Posterior cingulate gyrus (tissue), 11 donors: ENCODE measurements around the gene POLA1.

Experiments
- DNase-seq, 10 donors: peaks; one replicate each; pipeline versions ENCODE4 v3.0.0 to v3.0.0-alpha.2; 2020 to 2021; ENCODE audit warnings: mixed read lengths in 3 of 10
- intact Hi-C: fragments of 100-400 bp; cut with DNase I; formaldehyde crosslinking; loops from one replicate; pipeline ENCODE4 v1.15.1; 2023

The POLA1 gene

DNA sequence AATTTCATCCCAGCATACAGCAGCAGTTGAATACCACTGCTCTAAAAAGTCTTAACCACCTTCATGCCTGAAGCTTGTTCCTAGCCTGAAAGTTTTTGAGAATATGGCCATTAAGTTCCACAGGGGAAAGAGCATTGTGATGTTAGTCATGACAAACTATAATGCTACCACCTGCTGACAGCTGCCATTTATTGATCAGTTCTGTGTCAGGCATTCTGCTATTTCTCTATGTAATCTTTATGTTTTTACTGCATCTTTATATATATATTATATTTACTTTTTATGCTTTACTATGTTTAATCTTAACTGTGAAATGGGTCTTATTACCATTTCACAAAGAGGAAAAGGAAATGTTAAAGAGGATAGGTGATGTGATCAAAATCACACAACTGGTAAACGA is 268.1 kb downstream of the POLA1 start:
- no peak for DNase-seq
- intact Hi-C loops: no loop called here

DNA sequence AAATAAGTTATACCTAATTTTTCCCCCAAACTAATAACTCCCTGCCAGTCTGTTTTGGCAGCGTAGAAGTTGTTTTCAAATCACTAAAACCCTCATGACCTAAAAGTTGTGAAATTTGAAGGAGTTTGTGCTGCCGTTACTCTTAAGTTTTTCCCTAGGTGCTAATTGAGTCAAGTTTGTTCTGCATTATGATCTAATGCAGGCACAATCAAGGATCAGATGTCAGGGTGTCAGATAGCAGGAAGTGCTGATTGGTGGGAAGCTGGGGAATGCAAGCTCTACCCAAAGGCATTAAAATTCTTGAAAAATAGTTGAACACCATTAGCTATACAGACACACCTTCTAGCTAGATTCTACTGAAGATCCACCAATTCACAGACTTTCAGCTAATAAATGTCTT is 270.1 kb downstream of the POLA1 start:
- no peak for DNase-seq
- intact Hi-C loops: no loop called here

DNA sequence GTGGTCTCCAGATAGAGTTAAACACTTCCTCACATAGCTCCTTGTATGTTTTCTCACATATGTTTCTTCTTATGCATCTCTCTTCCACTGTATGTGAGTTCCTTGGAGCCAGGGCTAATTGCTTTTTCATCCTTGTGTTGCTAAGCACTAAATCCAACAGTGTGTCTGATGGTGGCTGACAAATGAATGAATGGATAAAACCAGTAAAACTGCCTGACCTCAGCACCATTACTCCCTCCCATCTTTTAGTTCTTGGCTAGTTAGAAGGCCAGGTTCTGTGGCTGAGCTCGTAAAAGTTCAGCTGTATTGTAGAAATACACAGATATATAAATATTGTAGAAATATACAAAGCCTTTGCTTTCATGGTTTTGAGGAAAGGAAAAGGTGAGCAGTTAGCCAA is 271.7 kb downstream of the POLA1 start:
- intact Hi-C loops: no loop called here
- no peak for DNase-seq

DNA sequence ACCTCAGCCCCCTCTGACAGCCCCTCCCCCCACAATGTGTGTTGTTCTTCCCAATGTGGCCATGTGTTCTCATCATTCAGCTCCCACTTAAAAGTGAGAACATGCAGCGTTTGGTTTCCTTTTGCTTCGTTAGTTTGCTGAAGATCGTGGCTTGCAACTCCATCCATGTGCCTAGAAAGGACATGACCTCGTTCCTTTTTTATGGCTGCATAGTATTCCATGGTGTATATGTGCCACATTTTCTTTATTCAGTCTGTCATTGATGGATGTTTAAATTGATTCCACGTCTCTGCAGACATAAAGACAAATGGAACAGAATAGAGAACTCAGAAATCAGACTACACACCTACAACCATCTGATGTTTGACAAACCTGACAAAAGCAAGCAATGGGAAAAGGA is 276.1 kb downstream of the POLA1 start:
- no peak for DNase-seq
- intact Hi-C loops: no loop called here

DNA sequence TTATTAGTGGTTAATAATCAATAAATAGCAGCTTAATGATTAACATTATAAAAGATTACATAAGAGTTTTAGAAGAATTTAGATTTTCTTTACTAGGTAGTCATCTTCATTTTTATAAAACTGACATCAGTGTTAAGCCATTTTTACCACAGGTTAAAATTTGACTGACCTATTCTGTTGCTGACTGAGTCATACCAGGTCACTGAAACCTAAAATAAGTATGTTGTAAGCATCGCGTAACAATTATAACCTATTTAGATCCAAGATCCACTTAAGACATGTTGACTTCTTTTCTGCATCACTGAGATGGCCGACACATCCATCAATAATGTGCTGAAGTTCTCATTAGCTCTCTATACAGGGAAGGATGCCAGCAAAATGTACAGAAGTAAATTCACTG is 285.4 kb downstream of the POLA1 start:
- DNase-seq: no peak
- intact Hi-C loops: no loop called here

DNA sequence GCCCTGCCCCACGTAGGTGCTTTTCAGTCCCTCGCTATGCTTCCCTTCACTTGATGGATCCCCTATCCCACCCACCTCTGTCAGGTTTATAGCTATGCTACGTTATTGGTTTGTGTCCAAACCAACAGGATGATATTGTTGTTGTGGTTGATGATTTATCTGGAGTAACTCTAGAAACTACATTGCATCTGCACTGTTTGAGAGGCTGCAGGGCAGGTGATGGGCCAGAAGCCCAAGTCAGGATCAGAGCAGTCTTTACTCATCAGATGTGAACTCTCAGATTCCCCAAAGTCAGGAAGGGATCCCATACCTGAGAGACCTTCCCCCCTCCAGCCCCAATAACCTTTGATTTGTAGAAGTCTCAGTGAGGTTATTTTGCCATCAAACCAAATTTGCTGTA is 287.3 kb downstream of the POLA1 start:
- intact Hi-C loops: no loop called here
- DNase-seq: no peak

DNA sequence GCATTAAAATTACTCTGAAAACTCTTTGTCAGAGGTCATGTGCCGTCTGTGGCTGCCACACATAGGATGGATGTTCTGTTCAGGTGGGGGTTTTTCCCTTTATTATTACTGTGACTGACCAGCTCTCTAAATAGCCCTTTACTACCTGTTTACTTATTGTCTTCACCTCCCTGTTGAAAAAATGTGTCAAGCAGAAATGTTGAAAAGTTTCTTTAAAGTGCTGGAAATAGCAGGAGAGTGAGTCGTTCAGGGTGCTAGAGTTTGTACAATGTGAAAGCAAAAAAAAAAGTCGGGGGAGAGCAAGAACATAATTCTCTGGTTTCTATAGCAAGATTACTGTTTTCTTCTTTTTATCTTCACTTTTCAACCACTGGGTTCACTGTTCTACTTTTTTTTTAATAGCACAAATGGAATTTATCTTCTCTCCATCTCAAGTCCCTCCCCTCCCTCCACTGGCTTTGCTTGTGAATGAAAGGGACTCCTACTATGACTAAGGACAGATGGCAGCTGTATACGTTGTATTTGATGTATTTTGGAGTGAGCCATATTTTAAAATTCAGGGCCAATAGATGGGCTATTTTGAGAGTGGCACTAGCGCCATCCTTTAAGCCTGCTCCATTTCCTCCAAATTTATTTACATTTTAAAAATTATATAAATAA is 288.7 kb downstream of the POLA1 start:
- no peak for DNase-seq
- intact Hi-C loops: no loop called here

DNA sequence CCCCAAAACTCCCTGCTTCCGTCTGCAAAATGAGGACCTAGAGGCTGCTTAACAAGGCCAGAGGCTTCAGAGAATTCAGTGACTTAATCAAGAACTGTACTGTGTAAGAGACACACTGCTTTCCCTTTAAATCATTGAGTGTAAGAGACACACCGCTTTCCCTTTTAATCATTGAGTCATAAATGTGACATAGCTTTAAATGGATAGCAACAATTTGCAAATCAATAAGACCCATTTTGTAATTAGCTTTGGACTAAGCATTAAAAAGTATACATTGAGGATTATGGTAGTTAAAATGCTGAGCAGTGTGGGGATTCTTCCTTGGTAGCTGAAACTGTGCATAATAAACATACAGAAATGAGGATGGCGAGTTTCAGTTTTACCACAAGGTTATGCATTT is 290.2 kb downstream of the POLA1 start:
- DNase-seq: no peak
- intact Hi-C loops: no loop called here

DNA sequence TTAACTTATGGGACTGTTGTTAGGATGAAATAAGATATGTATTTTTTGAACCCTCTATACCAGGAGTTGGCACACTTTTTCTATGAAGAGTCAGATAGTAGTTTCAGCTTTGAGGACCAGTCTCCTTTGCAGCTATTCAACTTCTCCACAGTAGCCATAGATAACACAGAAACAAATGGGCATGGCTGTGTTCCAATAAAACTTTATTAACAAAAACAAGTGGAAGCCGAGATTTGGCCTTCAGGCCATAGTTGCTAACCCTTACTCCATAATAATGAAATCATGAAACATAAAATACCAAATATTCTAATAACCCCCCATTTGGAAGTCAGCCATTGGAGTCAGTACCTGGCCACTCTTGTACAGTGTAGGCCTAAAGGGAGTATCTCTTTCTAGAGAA is 291.4 kb downstream of the POLA1 start:
- DNase-seq: no peak
- intact Hi-C loops: no loop called here

DNA sequence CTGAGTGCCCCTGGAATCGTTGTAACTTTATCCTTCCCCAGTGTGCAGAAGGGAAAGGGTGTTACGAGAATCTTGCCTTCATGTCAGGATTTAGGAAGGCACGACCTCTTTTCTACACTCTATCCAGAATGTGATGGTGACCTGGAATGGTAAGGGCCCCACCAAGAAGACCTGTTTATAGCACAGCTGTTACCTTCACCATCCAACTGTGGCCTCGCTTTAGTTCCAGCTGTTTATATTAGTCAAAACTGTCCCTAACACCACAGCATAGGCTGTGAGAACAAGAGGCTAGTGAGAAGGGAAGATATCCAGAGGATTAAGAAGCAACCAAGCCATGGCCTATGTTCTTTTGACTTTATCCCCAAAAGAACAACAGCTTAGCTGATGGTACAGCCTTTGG is 294.0 kb downstream of the POLA1 start:
- no peak for DNase-seq

DNA sequence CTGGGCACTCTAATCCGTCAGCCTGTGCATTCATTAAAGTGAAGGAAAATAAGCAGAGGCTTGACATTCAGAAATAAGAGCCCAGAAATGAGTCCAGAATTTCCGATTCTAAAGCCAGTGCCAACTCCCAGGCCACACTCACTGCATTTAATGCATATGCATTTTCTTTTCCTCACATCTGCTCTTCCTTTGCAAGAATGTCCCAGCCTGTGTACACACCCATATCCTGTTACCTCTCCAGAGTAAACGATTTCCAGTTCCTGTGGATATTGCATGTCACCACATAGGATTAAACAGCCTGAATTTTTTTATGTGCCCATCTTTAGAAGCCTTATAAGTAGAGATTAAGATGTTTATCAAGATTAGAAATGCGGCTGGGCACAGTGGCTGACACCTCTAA is 294.6 kb downstream of the POLA1 start:
- intact Hi-C loops: no loop called here

More for the DNA sequence above, 294.0 kb downstream of the POLA1 start:
- intact Hi-C loops: no loop called here

DNA sequence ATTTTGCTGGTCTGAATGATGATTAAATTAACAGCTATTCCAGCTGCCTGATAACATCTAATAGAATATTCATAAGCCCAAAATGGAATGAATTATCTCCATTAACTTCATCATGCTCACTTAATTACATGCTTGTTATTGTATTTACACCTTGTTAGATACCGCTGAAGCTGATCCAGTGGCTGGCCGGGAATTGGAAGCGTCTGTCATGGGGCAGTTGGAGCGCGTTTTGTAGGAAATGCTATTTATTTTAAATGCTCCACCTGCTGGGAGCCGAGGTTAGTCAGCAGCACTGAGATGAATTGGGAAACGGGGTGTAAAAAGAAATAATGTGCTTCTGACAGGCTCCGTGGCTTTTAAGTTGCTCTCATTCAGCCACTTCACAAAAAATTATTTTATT is 296.8 kb downstream of the POLA1 start:
- intact Hi-C loops: no loop called here
- DNase-seq: no peak

More for the DNA sequence above, 294.6 kb downstream of the POLA1 start:
- DNase-seq: no peak

DNA sequence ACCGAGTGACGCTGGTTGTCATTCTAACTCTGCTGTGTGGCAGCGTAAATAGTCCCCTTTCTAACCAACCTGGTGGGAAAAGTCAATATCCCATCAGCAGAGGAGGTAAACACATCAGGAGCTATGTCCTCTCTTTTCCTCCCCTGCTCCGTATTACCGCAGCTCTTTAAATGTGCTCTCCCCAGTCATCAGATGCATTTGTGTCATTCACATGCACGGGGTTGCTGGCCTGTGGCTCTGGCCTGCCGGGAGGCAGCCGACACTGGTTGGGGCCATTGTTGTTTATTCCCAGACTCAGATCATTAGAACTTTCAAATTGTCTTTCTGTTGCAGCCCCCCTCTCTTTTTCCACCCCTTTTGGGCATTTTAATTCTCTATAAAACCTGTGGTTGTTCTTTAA is 300.2 kb downstream of the POLA1 start:
- no peak for DNase-seq
- intact Hi-C loops: no loop called here

DNA sequence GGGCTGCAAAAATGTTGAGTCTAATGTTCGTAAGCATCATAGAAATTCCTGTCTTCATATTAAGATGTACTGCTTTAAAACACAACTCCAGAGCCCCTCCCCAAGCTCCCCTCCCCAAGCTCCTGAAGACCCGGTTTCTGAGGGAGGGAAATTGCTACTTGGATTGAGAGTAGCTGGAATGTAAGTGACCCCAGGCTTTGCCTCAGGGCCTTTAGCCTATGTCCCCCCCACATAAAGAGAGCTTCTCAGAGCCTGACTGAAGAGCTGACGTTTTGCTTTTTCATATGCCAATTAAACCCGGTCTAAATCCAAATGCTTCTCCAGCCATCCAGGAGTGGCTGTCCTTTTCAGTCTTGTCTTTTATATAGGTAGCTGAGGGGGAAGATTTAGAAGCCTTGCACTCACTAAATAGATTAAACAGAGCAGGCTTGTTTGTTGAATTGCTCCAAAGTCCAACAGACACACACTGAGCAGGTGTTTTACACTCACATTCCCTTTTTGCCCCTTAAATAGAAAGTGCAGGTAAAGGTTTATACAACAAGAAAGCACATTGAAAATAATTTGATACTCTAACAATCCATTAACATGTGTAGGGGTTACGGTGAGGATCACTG is 302.5 kb downstream of the POLA1 start:
- no peak for DNase-seq
- intact Hi-C loops: no loop called here

DNA sequence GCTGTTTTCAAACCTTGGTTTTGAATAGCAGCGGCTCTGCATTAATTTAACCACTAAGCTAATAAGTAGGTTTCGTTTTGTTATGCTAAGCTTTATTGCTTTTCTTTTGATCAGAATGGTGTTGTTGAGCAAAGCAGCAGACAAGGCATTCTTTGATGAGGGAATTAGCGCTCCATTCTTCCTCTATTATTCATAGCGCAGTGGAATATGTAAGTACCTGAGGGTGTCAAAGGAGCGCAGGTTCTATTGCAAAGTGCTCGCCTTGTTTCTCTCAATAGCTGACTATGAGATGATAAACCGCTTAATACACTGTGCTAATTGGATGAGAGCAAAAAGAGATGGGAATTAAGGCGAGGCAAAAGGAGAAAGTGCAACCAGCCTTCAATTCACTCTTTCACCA is 305.8 kb downstream of the POLA1 start:
- intact Hi-C loops: no loop called here
- DNase-seq: no peak

DNA sequence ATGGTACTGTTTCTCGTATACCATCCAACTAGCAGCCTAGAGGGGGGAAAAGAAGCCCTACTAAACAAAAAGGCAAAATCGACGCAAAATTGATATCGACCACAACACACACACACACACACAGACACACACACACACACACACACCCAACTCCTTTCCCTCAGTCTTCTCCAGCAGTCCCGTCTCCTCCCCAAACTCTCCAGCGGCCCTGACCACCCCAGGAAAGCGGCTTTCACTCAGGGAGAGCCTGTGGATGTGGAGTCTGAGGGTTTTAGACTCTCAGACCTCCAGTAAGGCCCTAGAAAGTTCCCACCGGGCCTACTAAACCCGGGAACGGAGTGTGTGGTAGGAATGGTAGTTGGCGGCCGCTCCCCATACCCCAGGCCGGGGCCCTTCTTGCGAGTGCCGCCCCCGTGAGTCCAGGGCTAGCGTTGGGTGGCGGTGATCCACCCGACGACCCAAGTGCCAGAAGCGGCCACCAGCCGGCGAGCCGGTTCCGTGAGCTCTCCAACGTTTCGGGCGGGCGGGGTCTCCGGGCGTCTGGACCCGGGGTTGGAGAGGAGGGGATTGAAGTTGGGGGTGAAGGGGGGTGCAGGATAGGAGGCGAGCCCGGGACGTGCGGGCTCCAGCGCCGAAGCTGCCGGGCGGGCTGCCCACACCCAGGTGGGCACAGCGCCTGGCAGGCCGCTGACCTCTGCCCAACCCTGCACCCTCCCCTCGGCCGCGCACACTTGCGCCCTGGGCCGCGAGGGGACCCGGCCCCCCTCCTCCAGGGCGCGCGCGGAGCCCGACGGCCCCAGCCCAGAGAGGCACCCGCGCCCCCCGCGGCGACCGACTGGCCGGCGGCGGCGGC is 308.3 kb downstream of the POLA1 start:
- intact Hi-C loops: no loop called here
- DNase-seq: no peak

DNA sequence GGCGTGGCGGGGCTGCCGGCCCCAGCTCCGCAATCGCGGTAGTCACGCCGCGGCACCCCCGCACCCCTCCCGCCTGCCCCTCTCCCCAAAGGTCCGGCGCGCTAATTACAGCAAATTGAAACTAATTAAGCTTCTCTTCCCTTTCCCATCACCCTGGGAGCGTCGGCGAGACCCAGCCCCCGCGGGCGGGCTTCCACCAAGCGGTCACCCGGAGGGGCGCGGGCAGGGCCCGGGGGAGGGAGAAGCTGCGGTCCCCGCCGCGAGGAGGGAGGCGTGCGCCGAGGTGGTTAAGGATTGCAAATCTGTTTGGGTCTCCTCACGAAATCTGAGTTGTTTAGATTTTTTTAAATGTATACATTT is 308.9 kb downstream of the POLA1 start:
- intact Hi-C loops: no loop called here
- no peak for DNase-seq

DNA sequence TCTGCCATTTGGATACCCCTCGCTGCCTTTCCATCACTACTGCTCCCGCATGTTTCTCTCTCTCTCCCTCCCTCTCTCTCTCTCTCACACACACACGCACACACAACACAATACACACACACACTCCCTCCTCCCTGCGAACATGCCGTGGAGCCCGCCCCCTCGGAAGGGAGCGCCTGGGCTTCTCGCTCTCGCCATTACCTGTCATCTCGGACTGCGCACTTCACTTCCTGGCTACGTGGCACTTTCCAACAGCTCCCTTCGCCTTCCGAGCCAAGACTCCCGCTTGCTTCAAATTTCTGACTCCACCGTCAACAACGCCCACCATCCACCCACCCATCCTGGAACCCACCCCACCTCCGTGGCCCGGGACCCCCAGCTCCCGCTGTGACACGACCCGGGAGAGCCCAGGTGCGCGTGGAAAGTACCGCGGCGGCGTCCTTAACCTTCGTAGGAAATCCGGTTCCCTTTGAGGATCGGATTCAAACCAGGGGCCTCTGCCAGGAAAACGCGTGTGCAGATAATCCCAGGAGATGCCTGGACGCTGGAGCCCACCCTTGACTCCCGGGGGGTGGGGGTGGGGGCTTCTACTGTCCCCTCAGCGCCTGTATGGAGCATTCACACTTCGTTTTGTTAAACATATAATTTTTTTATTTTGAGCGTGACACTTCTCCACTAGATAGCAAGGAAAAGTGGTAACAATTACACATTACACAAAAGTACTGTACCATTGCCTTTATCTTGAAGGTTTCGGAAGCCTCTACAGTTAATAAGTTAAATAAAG is 309.5 kb downstream of the POLA1 start:
- DNase-seq: no peak
- intact Hi-C loops: no loop called here

DNA sequence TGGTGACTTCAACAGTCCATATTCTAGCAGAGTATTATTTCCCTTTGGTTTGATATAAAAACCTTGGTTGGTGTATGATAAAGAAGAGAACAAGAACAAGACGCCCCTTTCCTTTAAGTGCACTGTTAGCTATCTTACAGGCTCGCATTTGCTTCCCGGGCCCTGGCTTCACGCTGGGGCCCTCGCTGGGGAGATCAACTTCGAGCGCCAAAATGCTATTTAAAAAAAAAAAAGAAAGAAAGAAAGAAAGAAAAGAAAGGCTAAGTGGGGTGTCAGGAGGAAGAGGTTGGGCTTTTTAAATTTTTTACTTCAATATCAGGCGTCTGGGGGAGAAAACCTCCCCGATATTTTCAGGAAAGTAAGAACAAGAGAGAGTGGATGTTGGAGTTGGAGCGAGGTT is 310.3 kb downstream of the POLA1 start:
- intact Hi-C loops: no loop called here
- no peak for DNase-seq

DNA sequence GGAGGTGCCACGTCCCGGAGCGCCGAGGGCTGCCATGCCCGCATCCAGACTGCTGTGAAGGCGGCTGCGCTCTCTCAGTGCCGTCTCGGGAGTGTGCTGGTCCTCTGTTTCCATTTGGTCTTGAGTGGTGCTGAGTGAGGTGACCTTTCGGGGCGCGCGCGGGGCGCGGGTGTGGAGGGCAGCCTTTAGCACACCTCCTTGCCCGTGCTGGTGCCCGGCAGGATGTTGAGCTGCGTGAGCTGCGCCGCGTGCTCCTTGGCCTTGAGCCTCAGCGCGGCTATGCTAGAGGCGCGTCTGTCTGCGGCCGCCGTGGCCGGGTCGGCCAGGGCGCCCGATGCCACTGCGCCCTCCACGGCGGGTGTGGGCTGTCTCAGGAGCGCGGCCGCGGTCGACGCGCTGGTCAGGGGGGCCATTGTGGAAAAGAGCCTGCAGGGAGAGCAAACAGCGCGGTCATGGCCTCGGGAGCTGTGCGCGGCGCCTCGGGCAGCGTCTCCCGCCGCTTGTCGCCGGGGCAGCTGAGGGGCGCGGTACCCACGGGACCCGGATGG is 310.8 kb downstream of the POLA1 start:
- intact Hi-C loops: no loop called here
- DNase-seq: no peak

DNA sequence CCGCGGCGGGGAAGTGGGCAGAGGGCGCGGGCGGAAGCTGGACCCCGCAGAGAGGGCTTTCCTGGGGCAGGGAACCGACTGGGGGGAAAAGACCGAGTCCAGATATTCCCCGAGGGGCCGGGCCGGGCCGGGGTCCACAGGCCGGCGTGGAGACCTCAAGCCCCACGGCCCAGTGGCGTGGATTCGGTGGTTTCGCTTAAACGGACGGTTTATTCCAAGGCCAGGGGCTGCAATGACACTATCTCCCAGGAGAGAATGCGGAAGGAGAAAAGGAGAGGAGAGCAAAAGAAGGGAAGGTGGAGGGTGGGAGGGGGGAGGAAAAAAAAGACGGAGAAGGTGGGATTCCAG is 311.3 kb downstream of the POLA1 start:
- intact Hi-C loops: no loop called here
- no peak for DNase-seq
